ENCODE measurements around the gene DKC1. TPM values are rescaled to one million over a fixed set of nuclear protein-coding genes. Genes with fewer than 3 reads are reported as not detected.

Gene DKC1
- total RNA-seq, 3 donors from 2014 or later = 29.4 to 36.0 (median 31.7) TPM

Other genes with a start within 250 kb of the DKC1 start
- 10 to 100 TPM; 52.5 to 75.6 (median 64.8) TPM for gene FAM3A, start 246.6 kb upstream of the DKC1 start, total RNA-seq
- 10 to 100 TPM; 28.0 to 34.4 (median 33.9) TPM for gene G6PD, start 216.0 kb upstream of the DKC1 start, total RNA-seq
- 10 to 100 TPM; 26.7 to 36.3 (median 30.3) TPM for gene IKBKG, start 215.2 kb upstream of the DKC1 start, total RNA-seq
- gene CTAG1A, start 177.7 kb upstream of the DKC1 start, total RNA-seq = not detected
- gene CTAG1B, start 143.6 kb upstream of the DKC1 start, total RNA-seq = not detected
- not detected for gene CTAG2, start 109.3 kb upstream of the DKC1 start, total RNA-seq
- gene GAB3, start 11.8 kb upstream of the DKC1 start, total RNA-seq = 1 to 10 TPM; 1.3 to 3.4 (median 2.5) TPM
- 10 to 100 TPM; 28.9 to 38.5 (median 37.3) TPM for gene MPP1, start 42.6 kb downstream of the DKC1 start, total RNA-seq
- not detected for gene SMIM9, start 71.8 kb downstream of the DKC1 start, total RNA-seq
- 10 to 100 TPM; 27.8 to 45.8 (median 31.2) TPM for gene F8A1, start 123.5 kb downstream of the DKC1 start, total RNA-seq

Data from mucosa of descending colon (tissue), 3 donors.